GM10248 (cell line): Measurements from ENCODE around the gene GLMP.

Source experiments
- CTCF ChIA-PET: fragments of 300-600 bp; sonication (Branson Sonifier 250); formaldehyde crosslinking; extraction: SDS; loops from one replicate; lab custom pipeline; 2021; ENCODE audit warnings: antibody characterized with exemption; lab: Yijun Ruan, JAX
- POLR2A ChIA-PET: fragments of 350-650 bp; sonication (Branson Sonifier 250); formaldehyde crosslinking; extraction: SDS; loops from one replicate; lab custom pipeline; 2020; ENCODE audit warnings: antibody characterized with exemption; lab: Yijun Ruan, JAX
- DNase-seq: peaks from one replicate; pipeline ENCODE4 v3.0.0; 2012; ENCODE audit errors: extremely low spot score
- CTCF ChIP-seq: IDR thresholded peaks from 2 replicates; pipeline ENCODE4 v1.5.1; 2012; ENCODE audit warnings: mild to moderate bottlenecking, low read depth; ENCODE audit errors: extremely low read depth, missing control alignments, control extremely low read depth

Gene GLMP

GRCh38 chr1:156260896-156261295 is 34.6 kb downstream of the GLMP start:
- ChIA-PET POLR2A (no interaction called here), CTCF (interaction anchor here (0.9 to 4.9 kb wide), 10 partner anchors 10 to 170 kb away, joined by 3 to 24 read pairs (median 4); partner anchors contain the start of gene BGLAP)
- DNase-seq = no peak
- no peak for TF ChIP-seq CTCF

- ChIA-PET POLR2A (no interaction called here), CTCF (interaction anchor here (0.7 to 4.9 kb wide), 12 partner anchors 9 to 169 kb away, joined by 3 to 24 read pairs (median 4); partner anchors contain the start of genes BGLAP and TMEM79)
- DNase-seq = no peak
- peak; percentile 17 for TF ChIP-seq CTCF
Measured at GRCh38 chr1:156259805-156260204, 35.7 kb downstream of the GLMP start.

- ChIA-PET CTCF (interaction anchor here (1.5 to 4.9 kb wide), 5 partner anchors 10 to 168 kb away, joined by 3 to 24 read pairs (median 4); no protein-coding TSS in a partner anchor), POLR2A (no interaction called here)
- no peak for DNase-seq
- no peak for TF ChIP-seq CTCF
Measured at GRCh38 chr1:156258859-156259258, 36.6 kb downstream of the GLMP start.

GRCh38 chr1:156257711-156258110 is 37.8 kb downstream of the GLMP start:
- ChIA-PET CTCF (interaction anchor here (0.8 to 1.0 kb wide), 2 partner anchors 12 to 97 kb away, joined by 3 read pairs; no protein-coding TSS in a partner anchor), POLR2A (no interaction called here)
- TF ChIP-seq CTCF = no peak
- DNase-seq = no peak

- ChIA-PET CTCF (no interaction called here), POLR2A (no interaction called here)
- TF ChIP-seq CTCF = no peak
- DNase-seq = no peak
Measured at GRCh38 chr1:156253634-156254033, 41.8 kb downstream of the GLMP start.

GRCh38 chr1:156251527-156251926 is 44.0 kb downstream of the GLMP start:
- CTCF ChIA-PET = interaction anchor here (0.8 to 2.3 kb wide), 9 partner anchors 8 to 185 kb away, joined by 3 to 8 read pairs (median 4); partner anchors contain the start of genes BGLAP, PMF1 and SLC25A44

More at GRCh38 chr1:156251527-156251926, 44.0 kb downstream of the GLMP start:
- no peak for DNase-seq
- POLR2A ChIA-PET = interaction anchor here (0.6 kb wide), 2 partner anchors 21 to 26 kb away, joined by 10 to 14 read pairs; no protein-coding TSS in a partner anchor
- no peak for TF ChIP-seq CTCF
